Hair follicle dermal papilla cell (primary cell): ENCODE results near the gene VPS54. TPM values are rescaled to one million over a fixed set of nuclear protein-coding genes. Genes with fewer than 3 reads are reported as not detected.

Experiments
- small RNA-seq: library from RNA; depleted of rRNA; stranded (forward); fragments of <200 nt; gene quantifications from one replicate; pipeline ENCODE3, GENCODE V24; 2012
- total RNA-seq: library from RNA; depleted of rRNA; stranded (reverse); fragments of >200 nt; gene quantifications from 2 replicates; pipeline ENCODE4 v1.2.3, GENCODE V29; 2012

The VPS54 gene, protein sequence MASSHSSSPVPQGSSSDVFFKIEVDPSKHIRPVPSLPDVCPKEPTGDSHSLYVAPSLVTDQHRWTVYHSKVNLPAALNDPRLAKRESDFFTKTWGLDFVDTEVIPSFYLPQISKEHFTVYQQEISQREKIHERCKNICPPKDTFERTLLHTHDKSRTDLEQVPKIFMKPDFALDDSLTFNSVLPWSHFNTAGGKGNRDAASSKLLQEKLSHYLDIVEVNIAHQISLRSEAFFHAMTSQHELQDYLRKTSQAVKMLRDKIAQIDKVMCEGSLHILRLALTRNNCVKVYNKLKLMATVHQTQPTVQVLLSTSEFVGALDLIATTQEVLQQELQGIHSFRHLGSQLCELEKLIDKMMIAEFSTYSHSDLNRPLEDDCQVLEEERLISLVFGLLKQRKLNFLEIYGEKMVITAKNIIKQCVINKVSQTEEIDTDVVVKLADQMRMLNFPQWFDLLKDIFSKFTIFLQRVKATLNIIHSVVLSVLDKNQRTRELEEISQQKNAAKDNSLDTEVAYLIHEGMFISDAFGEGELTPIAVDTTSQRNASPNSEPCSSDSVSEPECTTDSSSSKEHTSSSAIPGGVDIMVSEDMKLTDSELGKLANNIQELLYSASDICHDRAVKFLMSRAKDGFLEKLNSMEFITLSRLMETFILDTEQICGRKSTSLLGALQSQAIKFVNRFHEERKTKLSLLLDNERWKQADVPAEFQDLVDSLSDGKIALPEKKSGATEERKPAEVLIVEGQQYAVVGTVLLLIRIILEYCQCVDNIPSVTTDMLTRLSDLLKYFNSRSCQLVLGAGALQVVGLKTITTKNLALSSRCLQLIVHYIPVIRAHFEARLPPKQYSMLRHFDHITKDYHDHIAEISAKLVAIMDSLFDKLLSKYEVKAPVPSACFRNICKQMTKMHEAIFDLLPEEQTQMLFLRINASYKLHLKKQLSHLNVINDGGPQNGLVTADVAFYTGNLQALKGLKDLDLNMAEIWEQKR
- total RNA-seq: 21.5 and 28.7 TPM in 2 replicates

DNA sequence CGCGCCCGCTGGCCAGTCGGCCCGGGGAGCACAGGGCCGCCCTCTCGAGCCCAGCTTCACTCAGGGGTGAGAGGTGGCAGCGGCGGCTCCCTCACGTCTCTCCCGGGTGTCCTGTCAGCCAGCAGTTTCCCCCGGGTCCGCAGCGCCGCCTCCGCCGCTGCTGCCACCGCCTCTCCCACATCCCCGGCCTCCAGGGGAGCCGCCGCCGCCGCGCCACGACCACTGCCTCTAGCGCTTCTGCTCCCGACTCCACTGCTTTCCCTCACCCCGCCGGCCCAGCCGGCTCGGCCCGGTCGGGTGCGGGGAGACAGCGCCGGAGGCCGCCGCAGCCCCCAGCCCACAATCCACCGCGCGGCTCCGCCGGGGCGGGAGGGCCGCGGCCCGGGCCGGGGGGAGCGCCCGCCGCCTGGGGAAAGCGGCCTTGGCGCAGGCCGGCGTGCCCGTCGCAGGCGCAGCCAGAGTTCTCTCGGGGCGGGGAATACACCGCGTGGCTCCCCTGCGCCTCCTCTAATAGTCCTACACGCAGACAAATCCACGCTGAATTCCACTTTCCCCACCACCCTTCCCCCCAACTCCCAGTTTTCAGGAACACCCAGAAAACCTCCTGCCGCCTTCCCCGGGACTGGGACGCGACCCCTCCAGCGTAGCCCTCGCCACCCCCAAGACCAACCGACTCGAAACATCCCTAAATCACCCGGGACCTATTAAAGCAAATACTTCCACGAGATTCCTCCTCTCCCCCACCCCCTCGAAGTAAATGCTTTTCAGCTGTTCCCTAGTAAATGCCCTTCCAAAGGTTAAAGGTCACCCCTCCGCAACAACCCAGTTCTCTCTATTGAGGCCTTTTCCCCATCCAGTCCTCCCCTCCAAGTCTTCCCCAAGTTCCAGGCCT lies at the start of gene VPS54:
TSS of gene VPS54 (minus strand) at position 346 of the 892 bp plus-strand sequence. CDS start 35,429 bp downstream, outside the sequence.

Small RNA genes within 50 kb of the gene (small RNA-seq; reads per million reads assigned to genes)
- not detected for gene RF01293

Other genes starting within 250 kb of the VPS54 start
- gene UGP2, start 177.5 kb downstream of the VPS54 start, total RNA-seq: 311 and 362 TPM in 2 replicates
- gene PELI1, start 125.0 kb upstream of the VPS54 start, total RNA-seq: 5.8 and 7.4 TPM in 2 replicates